ENCODE data around the gene GGTLC3. TPM values are rescaled to one million over a fixed set of nuclear protein-coding genes. Genes with fewer than 3 reads are reported as not detected.
"Not testable (repeated sequence)": the region's sequence is repeated elsewhere in the genome, so short reads cannot be mapped to it uniquely, and the experiment has no call there.

GGTLC3 gene
- polyA plus RNA-seq, 1 donor (not counting 4 experiments of a cell fraction or from before 2014, with no cell fraction given) = not detected

- H3K4me2 ChIP-seq (ENCODE audit: control insufficient read depth, extremely low read depth, insufficient read depth, low read depth, low read length); H3K27me3 ChIP-seq (ENCODE audit: control insufficient read depth, extremely low read depth, insufficient read depth, low read length); H3K27ac ChIP-seq (ENCODE audit: control insufficient read depth, insufficient read depth, low read length); H3K79me2 ChIP-seq (ENCODE audit: control insufficient read depth, insufficient read depth, low read length); H3K4me1 ChIP-seq (ENCODE audit: control insufficient read depth, extremely low read depth, insufficient read depth, low read length); dilution Hi-C loops (cut with MboI; ENCODE audit: extremely low pct_ligation_motif_present, low sequenced_read_pairs); FAIRE-seq; H4K20me1 ChIP-seq (ENCODE audit: control insufficient read depth, extremely low read depth, insufficient read depth, low read length); H2AFZ ChIP-seq (ENCODE audit: control insufficient read depth, low read length); H3K36me3 ChIP-seq (ENCODE audit: control insufficient read depth in 2 of 2, extremely low read depth in 1 of 2, insufficient read depth in 2 of 2, low read length in 2 of 2); H3K9ac ChIP-seq (ENCODE audit: control insufficient read depth, extremely low read depth, insufficient read depth, low read length); H3K9me3 ChIP-seq (ENCODE audit: control insufficient read depth, low read depth, low read length); DNase-seq (ENCODE audit: low read depth, low spot score); H3K9me1 ChIP-seq (ENCODE audit: control insufficient read depth, extremely low read depth, insufficient read depth, low read length); H3K4me3 ChIP-seq (ENCODE audit: control insufficient read depth in 2 of 3, extremely low read depth in 1 of 3, insufficient read depth in 2 of 3, low read depth in 1 of 3, low read length in 3 of 3): not testable (repeated sequence)
These were observed 26.7 kb upstream of the GGTLC3 start for GRCh38 chr22:18544615-18545014.

- H3K4me3 ChIP-seq (ENCODE audit: control insufficient read depth in 2 of 3, extremely low read depth in 1 of 3, insufficient read depth in 2 of 3, low read depth in 1 of 3, low read length in 3 of 3); H3K79me2 ChIP-seq (ENCODE audit: control insufficient read depth, insufficient read depth, low read length); H3K27ac ChIP-seq (ENCODE audit: control insufficient read depth, insufficient read depth, low read length); H3K4me2 ChIP-seq (ENCODE audit: control insufficient read depth, extremely low read depth, insufficient read depth, low read depth, low read length); H3K9ac ChIP-seq (ENCODE audit: control insufficient read depth, extremely low read depth, insufficient read depth, low read length); H3K27me3 ChIP-seq (ENCODE audit: control insufficient read depth, extremely low read depth, insufficient read depth, low read length); H3K36me3 ChIP-seq (ENCODE audit: control insufficient read depth in 2 of 2, extremely low read depth in 1 of 2, insufficient read depth in 2 of 2, low read length in 2 of 2); H3K9me3 ChIP-seq (ENCODE audit: control insufficient read depth, low read depth, low read length); FAIRE-seq; H3K4me1 ChIP-seq (ENCODE audit: control insufficient read depth, extremely low read depth, insufficient read depth, low read length); DNase-seq (ENCODE audit: low read depth, low spot score); H2AFZ ChIP-seq (ENCODE audit: control insufficient read depth, low read length); H4K20me1 ChIP-seq (ENCODE audit: control insufficient read depth, extremely low read depth, insufficient read depth, low read length); H3K9me1 ChIP-seq (ENCODE audit: control insufficient read depth, extremely low read depth, insufficient read depth, low read length); dilution Hi-C loops (cut with MboI; ENCODE audit: extremely low pct_ligation_motif_present, low sequenced_read_pairs): not testable (repeated sequence)
These were observed 25.4 kb upstream of the GGTLC3 start for GRCh38 chr22:18543400-18543799.

- H3K4me2 ChIP-seq (ENCODE audit: control insufficient read depth, extremely low read depth, insufficient read depth, low read depth, low read length); H3K4me1 ChIP-seq (ENCODE audit: control insufficient read depth, extremely low read depth, insufficient read depth, low read length); H3K9me3 ChIP-seq (ENCODE audit: control insufficient read depth, low read depth, low read length); H3K4me3 ChIP-seq (ENCODE audit: control insufficient read depth in 2 of 3, extremely low read depth in 1 of 3, insufficient read depth in 2 of 3, low read depth in 1 of 3, low read length in 3 of 3); dilution Hi-C loops (cut with MboI; ENCODE audit: extremely low pct_ligation_motif_present, low sequenced_read_pairs); H3K36me3 ChIP-seq (ENCODE audit: control insufficient read depth in 2 of 2, extremely low read depth in 1 of 2, insufficient read depth in 2 of 2, low read length in 2 of 2); H4K20me1 ChIP-seq (ENCODE audit: control insufficient read depth, extremely low read depth, insufficient read depth, low read length); FAIRE-seq; H3K9ac ChIP-seq (ENCODE audit: control insufficient read depth, extremely low read depth, insufficient read depth, low read length); H3K27ac ChIP-seq (ENCODE audit: control insufficient read depth, insufficient read depth, low read length); DNase-seq (ENCODE audit: low read depth, low spot score); H3K9me1 ChIP-seq (ENCODE audit: control insufficient read depth, extremely low read depth, insufficient read depth, low read length); H3K79me2 ChIP-seq (ENCODE audit: control insufficient read depth, insufficient read depth, low read length); H2AFZ ChIP-seq (ENCODE audit: control insufficient read depth, low read length); H3K27me3 ChIP-seq (ENCODE audit: control insufficient read depth, extremely low read depth, insufficient read depth, low read length): not testable (repeated sequence)
These were observed 22.0 kb upstream of the GGTLC3 start for GRCh38 chr22:18539994-18540393.

GRCh38 chr22:18534315-18534714 is 16.4 kb upstream of the GGTLC3 start:
- H4K20me1 ChIP-seq (ENCODE audit: control insufficient read depth, extremely low read depth, insufficient read depth, low read length); H3K4me1 ChIP-seq (ENCODE audit: control insufficient read depth, extremely low read depth, insufficient read depth, low read length); H2AFZ ChIP-seq (ENCODE audit: control insufficient read depth, low read length); H3K9me3 ChIP-seq (ENCODE audit: control insufficient read depth, low read depth, low read length); DNase-seq (ENCODE audit: low read depth, low spot score); H3K9me1 ChIP-seq (ENCODE audit: control insufficient read depth, extremely low read depth, insufficient read depth, low read length); H3K4me2 ChIP-seq (ENCODE audit: control insufficient read depth, extremely low read depth, insufficient read depth, low read depth, low read length); dilution Hi-C loops (cut with MboI; ENCODE audit: extremely low pct_ligation_motif_present, low sequenced_read_pairs); FAIRE-seq; H3K79me2 ChIP-seq (ENCODE audit: control insufficient read depth, insufficient read depth, low read length); H3K27ac ChIP-seq (ENCODE audit: control insufficient read depth, insufficient read depth, low read length); H3K27me3 ChIP-seq (ENCODE audit: control insufficient read depth, extremely low read depth, insufficient read depth, low read length); H3K9ac ChIP-seq (ENCODE audit: control insufficient read depth, extremely low read depth, insufficient read depth, low read length); H3K36me3 ChIP-seq (ENCODE audit: control insufficient read depth in 2 of 2, extremely low read depth in 1 of 2, insufficient read depth in 2 of 2, low read length in 2 of 2); H3K4me3 ChIP-seq (ENCODE audit: control insufficient read depth in 2 of 3, extremely low read depth in 1 of 3, insufficient read depth in 2 of 3, low read depth in 1 of 3, low read length in 3 of 3): not testable (repeated sequence)

- H4K20me1 ChIP-seq (ENCODE audit: control insufficient read depth, extremely low read depth, insufficient read depth, low read length); FAIRE-seq; H3K4me1 ChIP-seq (ENCODE audit: control insufficient read depth, extremely low read depth, insufficient read depth, low read length); DNase-seq (ENCODE audit: low read depth, low spot score); dilution Hi-C loops (cut with MboI; ENCODE audit: extremely low pct_ligation_motif_present, low sequenced_read_pairs); H3K27me3 ChIP-seq (ENCODE audit: control insufficient read depth, extremely low read depth, insufficient read depth, low read length); H3K79me2 ChIP-seq (ENCODE audit: control insufficient read depth, insufficient read depth, low read length); H3K4me3 ChIP-seq (ENCODE audit: control insufficient read depth in 2 of 3, extremely low read depth in 1 of 3, insufficient read depth in 2 of 3, low read depth in 1 of 3, low read length in 3 of 3); H2AFZ ChIP-seq (ENCODE audit: control insufficient read depth, low read length); H3K4me2 ChIP-seq (ENCODE audit: control insufficient read depth, extremely low read depth, insufficient read depth, low read depth, low read length); H3K9ac ChIP-seq (ENCODE audit: control insufficient read depth, extremely low read depth, insufficient read depth, low read length); H3K36me3 ChIP-seq (ENCODE audit: control insufficient read depth in 2 of 2, extremely low read depth in 1 of 2, insufficient read depth in 2 of 2, low read length in 2 of 2); H3K9me3 ChIP-seq (ENCODE audit: control insufficient read depth, low read depth, low read length); H3K9me1 ChIP-seq (ENCODE audit: control insufficient read depth, extremely low read depth, insufficient read depth, low read length); H3K27ac ChIP-seq (ENCODE audit: control insufficient read depth, insufficient read depth, low read length): not testable (repeated sequence)
These were observed 15.7 kb upstream of the GGTLC3 start for GRCh38 chr22:18533633-18534032.

Measured in keratinocyte (primary cell).